ENCODE measurements around the gene PAPPA. TPM values are rescaled to one million over a fixed set of nuclear protein-coding genes. Genes with fewer than 3 reads are reported as not detected.

The PAPPA gene, protein sequence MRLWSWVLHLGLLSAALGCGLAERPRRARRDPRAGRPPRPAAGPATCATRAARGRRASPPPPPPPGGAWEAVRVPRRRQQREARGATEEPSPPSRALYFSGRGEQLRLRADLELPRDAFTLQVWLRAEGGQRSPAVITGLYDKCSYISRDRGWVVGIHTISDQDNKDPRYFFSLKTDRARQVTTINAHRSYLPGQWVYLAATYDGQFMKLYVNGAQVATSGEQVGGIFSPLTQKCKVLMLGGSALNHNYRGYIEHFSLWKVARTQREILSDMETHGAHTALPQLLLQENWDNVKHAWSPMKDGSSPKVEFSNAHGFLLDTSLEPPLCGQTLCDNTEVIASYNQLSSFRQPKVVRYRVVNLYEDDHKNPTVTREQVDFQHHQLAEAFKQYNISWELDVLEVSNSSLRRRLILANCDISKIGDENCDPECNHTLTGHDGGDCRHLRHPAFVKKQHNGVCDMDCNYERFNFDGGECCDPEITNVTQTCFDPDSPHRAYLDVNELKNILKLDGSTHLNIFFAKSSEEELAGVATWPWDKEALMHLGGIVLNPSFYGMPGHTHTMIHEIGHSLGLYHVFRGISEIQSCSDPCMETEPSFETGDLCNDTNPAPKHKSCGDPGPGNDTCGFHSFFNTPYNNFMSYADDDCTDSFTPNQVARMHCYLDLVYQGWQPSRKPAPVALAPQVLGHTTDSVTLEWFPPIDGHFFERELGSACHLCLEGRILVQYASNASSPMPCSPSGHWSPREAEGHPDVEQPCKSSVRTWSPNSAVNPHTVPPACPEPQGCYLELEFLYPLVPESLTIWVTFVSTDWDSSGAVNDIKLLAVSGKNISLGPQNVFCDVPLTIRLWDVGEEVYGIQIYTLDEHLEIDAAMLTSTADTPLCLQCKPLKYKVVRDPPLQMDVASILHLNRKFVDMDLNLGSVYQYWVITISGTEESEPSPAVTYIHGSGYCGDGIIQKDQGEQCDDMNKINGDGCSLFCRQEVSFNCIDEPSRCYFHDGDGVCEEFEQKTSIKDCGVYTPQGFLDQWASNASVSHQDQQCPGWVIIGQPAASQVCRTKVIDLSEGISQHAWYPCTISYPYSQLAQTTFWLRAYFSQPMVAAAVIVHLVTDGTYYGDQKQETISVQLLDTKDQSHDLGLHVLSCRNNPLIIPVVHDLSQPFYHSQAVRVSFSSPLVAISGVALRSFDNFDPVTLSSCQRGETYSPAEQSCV (N-terminal part only)
- total RNA-seq (2014; rRNA removed; shearing (Covaris generic)) = 0.21 and 0.41 TPM in 2 replicates

DNA sequence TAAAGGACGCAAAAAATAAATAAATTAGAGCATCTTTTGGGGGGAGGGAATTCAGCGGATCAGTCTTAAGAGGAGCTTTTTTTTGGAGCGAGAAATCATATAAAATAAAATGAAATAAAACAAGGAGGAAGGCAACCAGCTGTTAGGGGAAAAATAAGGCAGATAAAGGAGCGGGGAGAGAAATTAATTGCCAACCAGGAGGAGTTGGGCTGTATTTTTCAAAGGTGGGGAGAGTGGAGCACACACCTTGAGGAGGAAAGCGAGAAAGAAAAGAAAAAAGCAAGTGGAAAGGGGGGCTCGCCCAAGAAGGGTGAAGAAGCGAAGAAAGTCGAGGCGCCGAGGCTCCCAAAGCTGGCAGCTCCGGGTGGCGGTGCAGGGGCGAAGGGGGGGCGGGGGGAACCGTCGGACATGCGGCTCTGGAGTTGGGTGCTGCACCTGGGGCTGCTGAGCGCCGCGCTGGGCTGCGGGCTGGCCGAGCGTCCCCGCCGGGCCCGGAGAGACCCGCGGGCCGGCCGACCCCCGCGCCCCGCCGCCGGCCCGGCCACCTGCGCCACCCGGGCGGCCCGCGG is at the start of gene PAPPA:
Gene PAPPA, plus strand, starts transcription at position 27 of the 569 bp plus-strand sequence. Its CDS starts 382 bp downstream, at position 409.
- peaks cover 48% of the 10 kb centered on the region for H3K27me3 ChIP-seq (ENCODE audit: control insufficient read depth, insufficient read depth, low read length)
- H3K36me3 ChIP-seq (replicated peaks; ENCODE audit: control insufficient read depth, insufficient read depth, low read length) = no peaks in the 10 kb centered on the region
- no peak for DNase-seq
- peak within 1 kb of the TSS; percentile 58 for H3K4me3 ChIP-seq (ENCODE audit: insufficient read depth, low read depth, low read length)

DNA sequence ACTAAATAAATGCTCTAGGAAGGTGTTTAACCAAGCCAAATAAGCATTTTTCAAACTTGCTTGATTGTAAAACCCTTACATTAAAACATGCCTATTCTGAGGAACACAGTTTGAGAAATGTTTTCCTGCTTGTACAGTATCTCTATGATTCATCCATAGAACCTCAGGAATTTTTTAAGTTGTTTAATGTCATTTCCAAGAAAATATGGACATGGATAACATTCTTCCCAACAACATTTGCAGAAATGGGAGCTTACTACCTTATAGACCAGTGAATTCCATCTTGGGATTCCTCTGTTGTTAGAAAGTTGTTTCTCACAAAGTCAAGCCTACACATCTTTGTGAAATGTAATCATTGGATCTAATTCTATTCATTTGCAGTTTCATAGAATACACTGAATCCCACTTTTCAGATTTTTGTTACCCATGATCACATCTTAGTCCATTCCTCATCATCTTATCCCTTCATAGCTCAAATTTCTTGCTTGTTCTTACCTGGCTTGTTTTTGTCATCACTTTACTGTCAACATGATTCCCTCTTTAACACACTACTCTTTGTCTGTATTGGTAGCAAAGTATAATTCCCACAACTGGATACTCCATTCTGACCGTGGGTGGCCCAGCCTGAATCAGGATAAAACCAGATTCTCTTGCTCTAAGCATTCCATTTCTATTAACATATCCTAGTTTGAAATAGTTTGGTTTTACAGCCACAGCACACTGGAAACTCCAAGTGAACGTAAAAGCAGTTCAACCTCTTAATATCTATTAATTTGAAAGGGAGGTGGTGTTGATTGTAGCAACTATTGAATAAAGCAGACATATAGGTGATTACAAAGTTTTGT is 49.4 kb upstream of the PAPPA start:
- no peaks in the 10 kb centered on the region for H3K27me3 ChIP-seq (ENCODE audit: control insufficient read depth, insufficient read depth, low read length)
- DNase-seq = no peak
- no peaks in the 10 kb centered on the region for H3K36me3 ChIP-seq (replicated peaks; ENCODE audit: control insufficient read depth, insufficient read depth, low read length)
- H3K4me3 ChIP-seq (ENCODE audit: insufficient read depth, low read depth, low read length) = no peak overlapping the region

DNA sequence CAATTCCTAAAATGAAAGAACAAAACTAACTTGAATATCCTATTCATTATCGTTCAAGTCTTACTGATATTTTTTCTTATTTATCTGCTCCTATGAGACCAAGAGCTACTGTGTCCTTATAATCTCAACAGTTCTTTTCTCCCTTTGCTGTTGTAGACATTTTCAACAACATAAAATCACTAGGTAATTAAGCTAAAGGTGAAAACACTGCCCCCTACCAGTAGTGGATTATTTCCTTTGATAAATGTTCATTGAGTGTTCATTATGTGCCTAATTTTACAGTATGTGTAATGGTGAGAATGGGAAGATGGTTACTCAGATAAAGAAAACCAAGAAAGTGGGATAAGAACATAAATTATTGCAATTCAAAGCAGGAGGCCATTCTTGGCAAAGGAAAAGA is 41.4 kb upstream of the PAPPA start:
- peak; percentile 2 for DNase-seq
- no peak overlapping the region for H3K4me3 ChIP-seq (ENCODE audit: insufficient read depth, low read depth, low read length)

DNA sequence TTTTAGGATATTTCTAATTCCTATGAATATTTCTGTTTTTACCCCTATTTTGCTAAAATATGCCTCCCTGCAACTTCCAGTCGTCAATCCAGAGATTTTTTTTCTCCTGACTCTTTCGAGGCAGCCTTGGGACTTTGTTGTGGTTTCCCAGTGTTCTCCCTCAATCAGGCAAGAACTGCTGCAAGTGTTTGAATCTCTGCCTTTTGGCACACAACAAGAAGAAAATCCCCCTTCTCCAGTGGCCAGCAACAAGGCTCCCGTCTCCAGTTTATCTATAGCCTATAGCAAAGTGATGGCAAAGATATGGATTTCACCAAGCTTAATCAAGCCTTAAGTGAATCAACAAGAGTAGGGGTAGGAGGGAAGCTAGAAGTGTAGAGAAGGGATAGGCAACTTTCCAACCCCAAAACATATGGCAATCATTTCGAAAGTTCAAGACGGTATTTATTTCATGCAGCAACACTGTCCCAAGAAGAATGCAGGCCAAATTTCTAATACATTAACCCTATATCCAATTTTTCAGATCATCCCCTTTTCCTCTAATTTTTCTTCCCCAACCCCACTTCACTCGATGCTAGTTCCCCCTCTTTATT is 37.7 kb upstream of the PAPPA start:
- DNase-seq = no peak
- no peaks in the 10 kb centered on the region for H3K36me3 ChIP-seq (replicated peaks; ENCODE audit: control insufficient read depth, insufficient read depth, low read length)
- no peaks in the 10 kb centered on the region for H3K27me3 ChIP-seq (ENCODE audit: control insufficient read depth, insufficient read depth, low read length)
- H3K4me3 ChIP-seq (ENCODE audit: insufficient read depth, low read depth, low read length) = no peak overlapping the region

More for the DNA sequence above, 41.4 kb upstream of the PAPPA start:
- no peaks in the 10 kb centered on the region for H3K36me3 ChIP-seq (replicated peaks; ENCODE audit: control insufficient read depth, insufficient read depth, low read length)
- H3K27me3 ChIP-seq (ENCODE audit: control insufficient read depth, insufficient read depth, low read length) = no peaks in the 10 kb centered on the region

DNA sequence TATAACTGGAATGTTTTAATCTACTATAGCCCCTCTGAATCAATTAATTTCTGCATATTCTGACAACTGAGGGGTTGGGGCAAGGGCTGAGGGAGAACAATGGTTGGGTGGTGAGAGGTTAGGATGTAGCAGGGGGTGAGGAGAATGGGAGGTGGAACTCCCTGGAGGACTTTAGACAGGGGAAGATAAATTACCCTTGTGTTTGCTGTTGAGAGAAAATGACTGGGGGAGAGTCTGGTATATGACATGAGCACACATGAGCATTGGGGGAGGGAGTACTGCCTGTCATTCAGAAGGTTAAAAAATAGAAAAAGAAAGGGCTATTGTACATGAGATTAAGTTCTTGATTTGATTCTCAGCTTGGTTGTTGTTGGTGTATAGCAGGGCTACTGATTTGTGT is 37.2 kb upstream of the PAPPA start:
- Histone ChIP-seq H3K4me3 (ENCODE audit: insufficient read depth, low read depth, low read length) (no peak overlapping the region), H3K36me3 (replicated peaks; ENCODE audit: control insufficient read depth, insufficient read depth, low read length) (no peaks in the 10 kb centered on the region), H3K27me3 (ENCODE audit: control insufficient read depth, insufficient read depth, low read length) (no peaks in the 10 kb centered on the region)
- DNase-seq = no peak

DNA sequence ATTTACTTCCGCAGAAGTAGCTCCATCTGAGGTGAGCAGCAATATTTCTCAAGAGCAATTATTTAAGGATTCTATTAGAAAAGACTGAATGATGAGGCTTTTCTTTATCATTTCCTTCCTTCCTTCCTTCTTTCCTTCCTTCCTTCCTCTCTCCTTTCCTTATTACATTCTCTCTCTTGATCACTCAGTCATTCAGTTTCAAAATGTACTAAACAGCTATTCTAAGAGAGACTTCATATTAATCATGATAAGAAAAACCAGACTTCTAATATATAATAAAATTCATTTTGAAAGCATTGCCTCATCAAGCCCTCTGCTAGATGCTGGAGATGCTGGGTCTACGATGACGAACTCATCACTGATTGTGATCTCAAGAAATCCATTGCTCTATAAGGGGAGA is 30.4 kb upstream of the PAPPA start:
- Histone ChIP-seq H3K27me3 (ENCODE audit: control insufficient read depth, insufficient read depth, low read length) (no peaks in the 10 kb centered on the region), H3K36me3 (replicated peaks; ENCODE audit: control insufficient read depth, insufficient read depth, low read length) (no peaks in the 10 kb centered on the region), H3K4me3 (ENCODE audit: insufficient read depth, low read depth, low read length) (no peak overlapping the region)
- DNase-seq = no peak

DNA sequence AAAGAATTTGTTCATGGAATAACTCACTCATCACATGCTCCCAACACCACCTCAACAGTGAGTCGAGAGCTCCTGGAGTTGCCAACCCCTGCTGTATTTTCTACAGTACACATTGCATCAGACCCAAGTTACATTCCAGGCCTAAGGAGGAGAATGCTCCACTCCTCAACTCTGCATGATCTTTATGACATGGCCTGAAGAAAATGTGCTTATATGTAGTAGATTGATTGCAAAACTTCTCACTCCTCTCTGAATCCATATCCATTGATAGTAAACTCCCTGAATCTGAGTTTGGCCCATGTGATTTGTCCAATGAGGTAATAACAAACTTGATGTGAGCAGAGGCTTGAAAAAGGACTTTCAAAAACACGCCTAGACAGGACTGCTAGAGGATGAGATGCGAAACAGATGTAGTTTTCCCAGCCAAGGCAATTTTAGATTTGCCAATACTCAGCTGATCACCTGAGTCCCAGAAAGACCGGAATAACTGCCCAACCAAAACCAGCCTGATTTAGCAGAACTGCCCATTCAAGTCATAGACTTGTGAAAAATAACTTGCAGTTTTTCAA is 29.0 kb upstream of the PAPPA start:
- DNase-seq = no peak
- no peaks in the 10 kb centered on the region for H3K27me3 ChIP-seq (ENCODE audit: control insufficient read depth, insufficient read depth, low read length)
- H3K4me3 ChIP-seq (ENCODE audit: insufficient read depth, low read depth, low read length) = no peak overlapping the region
- no peaks in the 10 kb centered on the region for H3K36me3 ChIP-seq (replicated peaks; ENCODE audit: control insufficient read depth, insufficient read depth, low read length)

DNA sequence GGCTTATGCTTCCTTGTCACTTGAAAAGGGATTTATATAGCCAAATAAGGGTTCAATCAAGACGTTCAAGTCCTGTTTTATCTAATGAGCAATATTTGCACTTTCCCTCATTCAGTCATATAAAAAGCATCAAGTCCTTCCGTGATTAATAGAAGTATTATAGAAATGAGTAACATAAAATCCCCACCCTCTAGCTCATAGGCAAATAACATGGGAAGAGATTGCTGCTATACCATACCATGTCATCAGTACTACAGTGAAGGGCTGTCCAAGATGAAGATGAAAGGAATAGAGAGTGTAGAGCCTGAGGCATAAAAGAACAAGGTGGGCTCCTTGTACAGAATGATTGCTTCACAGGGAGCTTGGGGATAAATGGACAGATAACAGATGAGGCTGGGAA is 20.4 kb upstream of the PAPPA start:
- no peak for DNase-seq
- no peak overlapping the region for H3K4me3 ChIP-seq (ENCODE audit: insufficient read depth, low read depth, low read length)
- H3K27me3 ChIP-seq (ENCODE audit: control insufficient read depth, insufficient read depth, low read length) = no peaks in the 10 kb centered on the region; the same call in 1 of the 2 replicates

DNA sequence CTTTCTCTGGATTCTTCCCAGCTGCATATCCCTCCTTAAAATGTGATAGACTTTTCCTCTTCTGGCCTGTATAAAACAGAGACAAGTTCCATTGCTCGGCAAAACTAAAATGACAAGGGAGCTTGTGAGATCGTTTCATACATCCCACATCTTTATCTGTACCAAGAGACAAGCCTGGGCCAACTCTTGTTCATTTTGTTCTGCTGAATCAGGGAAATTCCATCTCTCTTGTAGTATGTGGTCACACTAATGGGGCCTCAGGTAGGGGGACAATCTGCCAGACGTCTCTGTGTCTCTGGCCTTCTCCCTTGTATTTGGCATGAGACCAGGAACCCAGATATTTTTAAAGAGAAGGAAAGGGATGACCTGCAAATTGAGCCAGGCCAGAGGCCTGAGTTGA is 18.6 kb upstream of the PAPPA start:
- no peak for DNase-seq
- no peaks in the 10 kb centered on the region for H3K36me3 ChIP-seq (replicated peaks; ENCODE audit: control insufficient read depth, insufficient read depth, low read length)
- no peak overlapping the region for H3K4me3 ChIP-seq (ENCODE audit: insufficient read depth, low read depth, low read length)

More for the DNA sequence above, 20.4 kb upstream of the PAPPA start:
- H3K36me3 ChIP-seq (replicated peaks; ENCODE audit: control insufficient read depth, insufficient read depth, low read length) = no peaks in the 10 kb centered on the region

DNA sequence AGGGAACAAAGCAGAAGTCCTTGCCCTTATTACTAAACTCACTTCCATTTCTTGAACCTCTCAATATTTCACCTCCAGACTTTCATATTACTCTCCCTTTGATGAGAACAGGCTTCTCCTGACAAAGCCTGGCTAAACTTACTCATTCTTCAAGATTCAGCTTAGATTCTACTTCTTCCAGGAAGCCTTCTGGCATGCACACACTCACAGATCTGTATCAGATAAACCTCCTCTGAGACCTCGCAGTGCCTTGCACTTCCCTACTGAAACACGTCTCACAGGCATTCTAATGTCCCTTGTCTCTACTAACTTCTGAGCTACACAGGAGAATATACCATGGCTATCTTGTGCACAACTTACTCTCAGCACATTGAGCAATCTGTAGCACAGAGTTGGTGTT is 16.6 kb upstream of the PAPPA start:
- Histone ChIP-seq H3K4me3 (ENCODE audit: insufficient read depth, low read depth, low read length) (no peak overlapping the region), H3K27me3 (ENCODE audit: control insufficient read depth, insufficient read depth, low read length) (no peaks in the 10 kb centered on the region; the same call in 1 of the 2 replicates), H3K36me3 (replicated peaks; ENCODE audit: control insufficient read depth, insufficient read depth, low read length) (no peaks in the 10 kb centered on the region)
- DNase-seq = no peak

More for the DNA sequence above, 18.6 kb upstream of the PAPPA start:
- no peaks in the 10 kb centered on the region; the same call in 1 of the 2 replicates for H3K27me3 ChIP-seq (ENCODE audit: control insufficient read depth, insufficient read depth, low read length)

DNA sequence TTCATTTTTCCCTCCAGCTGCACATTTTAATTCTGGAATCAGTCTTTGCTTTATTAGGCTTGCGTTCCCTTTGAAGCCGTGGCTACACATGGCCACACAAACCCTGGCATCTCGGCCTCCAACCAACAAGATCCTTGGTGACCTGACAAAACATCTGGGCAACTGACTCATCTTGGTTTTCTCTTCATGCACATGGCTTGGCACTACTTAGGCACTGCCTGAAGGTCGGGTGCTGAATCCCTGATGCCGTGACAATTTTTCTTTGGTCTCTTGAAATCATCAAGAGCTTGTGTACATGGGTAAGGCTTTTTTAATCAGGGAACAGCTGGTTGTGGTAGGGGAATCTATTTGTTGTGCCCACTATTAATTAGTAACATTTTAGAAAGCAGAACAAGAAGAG is 16.0 kb upstream of the PAPPA start:
- no peak for DNase-seq
- H3K4me3 ChIP-seq (ENCODE audit: insufficient read depth, low read depth, low read length) = no peak overlapping the region
- no peaks in the 10 kb centered on the region for H3K36me3 ChIP-seq (replicated peaks; ENCODE audit: control insufficient read depth, insufficient read depth, low read length)
- H3K27me3 ChIP-seq (ENCODE audit: control insufficient read depth, insufficient read depth, low read length) = no peaks in the 10 kb centered on the region; the same call in 1 of the 2 replicates

DNA sequence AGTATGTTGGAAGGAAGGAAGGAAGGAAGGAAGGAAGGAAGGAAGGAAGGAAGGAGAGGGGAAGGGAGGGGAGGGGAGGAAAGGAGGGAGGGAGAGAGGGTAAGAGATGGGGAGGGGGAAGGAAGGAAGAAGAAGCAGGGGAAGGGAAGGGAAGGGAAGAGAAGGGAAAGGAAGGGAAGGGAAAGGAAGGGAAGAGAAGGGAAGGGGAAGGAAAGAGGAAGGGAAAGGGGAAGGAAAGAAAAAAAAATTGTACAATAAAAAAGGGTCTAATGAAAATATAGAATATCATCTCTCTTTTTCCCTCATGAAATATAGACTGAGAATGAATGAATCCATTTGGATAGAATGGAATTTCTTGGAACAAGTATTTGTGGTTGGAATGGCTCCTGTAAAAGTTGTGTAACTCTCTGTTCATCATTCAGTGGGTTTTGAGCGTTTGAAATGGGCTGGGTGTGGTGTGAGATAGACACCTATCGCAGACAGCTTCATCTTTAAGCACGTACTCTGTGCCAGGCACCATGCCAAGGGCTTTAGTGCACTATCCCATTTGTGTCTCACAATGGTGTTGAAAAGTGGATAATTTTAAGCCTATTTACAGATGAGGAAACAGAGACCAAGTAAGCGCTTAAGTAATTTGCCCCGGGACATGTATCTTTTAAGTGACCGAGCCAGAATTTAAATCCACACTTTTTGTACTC is 11.6 kb upstream of the PAPPA start:
- no peaks in the 10 kb centered on the region for H3K36me3 ChIP-seq (replicated peaks; ENCODE audit: control insufficient read depth, insufficient read depth, low read length)
- no peak for DNase-seq
- H3K27me3 ChIP-seq (ENCODE audit: control insufficient read depth, insufficient read depth, low read length) = no peaks in the 10 kb centered on the region
- H3K4me3 ChIP-seq (ENCODE audit: insufficient read depth, low read depth, low read length) = no peak overlapping the region
